PC-3 (cell line): Measurements from ENCODE around the gene KDM6A. TPM values are rescaled to one million over a fixed set of nuclear protein-coding genes. Genes with fewer than 3 reads are reported as not detected.
"Not testable (repeated sequence)": the region's sequence is repeated elsewhere in the genome, so short reads cannot be mapped to it uniquely, and the experiment has no call there.

ENCODE experiments used
- ATAC-seq: fragments of 200-7000 bp; cut with Tn5 transposase; 2 replicates; pipeline ENCODE4 v1.9.1; 2020; ENCODE audit warnings: mild to moderate bottlenecking, moderate library complexity
- BruUV-seq: library from RNA; stranded (reverse); fragments of 400-500 nt; replicated peaks from 2 replicates; lab custom pipeline; 2021; lab: Mats Ljungman, UMichigan
- CTCF ChIA-PET: fragments of 300-600 bp; sonication (Branson Sonifier 250); formaldehyde crosslinking; loops from one replicate; lab custom pipeline; 2022; ENCODE audit warnings: antibody characterized with exemption; lab: Charles Lee
- POLR2A ChIA-PET: fragments of 300-600 bp; sonication (Branson Sonifier 250); formaldehyde crosslinking; loops from one replicate; lab custom pipeline; 2022; ENCODE audit warnings: antibody characterized with exemption; ENCODE audit not compliant: unreplicated experiment; lab: Charles Lee
- DNase-seq: peaks from one replicate; pipeline ENCODE4 v3.0.0-alpha.2; 2015
- H2AFZ ChIP-seq: fragments of 300-600 bp; sonication (generic); 2 replicates; pipeline ENCODE4 v1.6.0; 2016; ENCODE audit warnings: antibody characterized with exemption, low read length
- H3F3A ChIP-seq: fragments of 300-600 bp; sonication (generic); one replicate; pipeline ENCODE4 v1.6.0; 2017; ENCODE audit warnings: antibody characterized with exemption, low read length, control low read depth, mild to moderate bottlenecking; ENCODE audit not compliant: unreplicated experiment
- H3K27ac ChIP-seq: fragments of 300-600 bp; sonication (generic); 2 replicates; pipeline ENCODE4 v1.5.1; 2016; ENCODE audit warnings: mild to moderate bottlenecking, low read length
- H3K27me3 ChIP-seq: fragments of 300-600 bp; sonication (generic); 2 replicates; pipeline ENCODE4 v1.6.1; 2016; ENCODE audit warnings: low read length, mixed read lengths
- H3K36me3 ChIP-seq: fragments of 300-600 bp; sonication (generic); 2 replicates; pipeline ENCODE4 v1.6.1; 2016; ENCODE audit warnings: low read depth, mixed run types, low read length, mixed read lengths
- H3K4me1 ChIP-seq: fragments of 300-600 bp; sonication (generic); 2 replicates; pipeline ENCODE4 v1.5.1; 2016; ENCODE audit warnings: low read length; ENCODE audit not compliant: insufficient read depth
- H3K4me2 ChIP-seq: fragments of 300-600 bp; sonication (generic); 2 replicates; pipeline ENCODE4 v1.6.0; 2016; ENCODE audit warnings: low read length
- H3K4me3 ChIP-seq: fragments of 300-600 bp; sonication (generic); 2 replicates; pipeline ENCODE4 v1.5.1; 2016; ENCODE audit warnings: mild to moderate bottlenecking, low read length, mixed read lengths
- H3K79me2 ChIP-seq: fragments of 300-600 bp; sonication (generic); 2 replicates; pipeline ENCODE4 v1.6.1; 2017; ENCODE audit warnings: low read length, mixed read lengths
- H3K9ac ChIP-seq: fragments of 300-600 bp; sonication (generic); 2 replicates; pipeline ENCODE4 v1.6.0; 2016; ENCODE audit warnings: mild to moderate bottlenecking, low read length
- H3K9me2 ChIP-seq: fragments of 300-600 bp; sonication (generic); replicated peaks from 2 replicates; pipeline ENCODE4 v1.6.1; 2016; ENCODE audit warnings: mixed run types, low read length, mixed read lengths
- H3K9me3 ChIP-seq: fragments of 300-600 bp; sonication (generic); 2 replicates; pipeline ENCODE4 v1.6.1; 2016; ENCODE audit warnings: low read length, mixed read lengths
- H4K20me1 ChIP-seq: fragments of 300-600 bp; sonication (generic); 2 replicates; pipeline ENCODE4 v1.6.1; 2016; ENCODE audit warnings: low read length, mixed read lengths
- EZH2 ChIP-seq: fragments of 300-600 bp; sonication (generic); IDR thresholded peaks from one replicate; pipeline ENCODE4 v1.6.1; 2017; ENCODE audit warnings: antibody characterized with exemption, mild to moderate bottlenecking, low read length; ENCODE audit not compliant: unreplicated experiment
- EZH2phosphoT487 ChIP-seq: fragments of 300-600 bp; sonication (generic); IDR thresholded peaks from 2 replicates; pipeline ENCODE4 v1.6.1; 2018; ENCODE audit warnings: mild to moderate bottlenecking, antibody characterized with exemption, low read length, borderline replicate concordance
- intact Hi-C: fragments of 100-400 bp; cut with micrococcal nuclease; formaldehyde crosslinking; loops from 2 replicates; pipeline ENCODE4 v1.9.0; 2023
- total RNA-seq: library from RNA; depleted of rRNA; stranded (reverse); fragments of >200 nt; gene quantifications from 2 replicates; pipeline ENCODE4 v1.2.3, GENCODE V29; 2014
- TF ChIP-seq, protein P1 (sequence below): fragments of 300-600 bp; sonication (generic); conservative IDR thresholded peaks from 2 replicates; pipeline ENCODE4 v1.5.1; 2017; ENCODE audit warnings: antibody characterized with exemption, low read depth, mild to moderate bottlenecking, low read length

Gene KDM6A
- total RNA-seq, 1 experiment from 2014 or later: 31.3 TPM

DNA sequence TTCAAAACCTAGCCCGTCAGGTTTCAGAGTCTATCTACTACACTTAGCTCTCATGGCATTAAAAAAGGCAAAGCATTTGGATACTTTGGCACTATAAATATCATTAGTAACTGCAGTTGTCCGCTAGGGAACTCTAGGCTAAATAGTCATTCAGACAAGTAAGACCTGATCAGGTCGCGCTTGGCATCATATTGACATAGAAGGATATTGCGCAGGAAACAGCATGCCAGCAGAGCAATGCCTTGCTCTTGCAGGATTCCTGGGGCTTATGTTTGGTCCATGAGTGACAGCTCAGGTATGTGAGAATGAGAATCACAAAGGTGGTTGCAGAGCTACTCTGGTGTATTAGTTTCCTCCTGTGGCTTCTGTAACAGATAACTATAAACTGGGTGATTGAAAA lies 62.7 kb downstream of the KDM6A start:
- ATAC-seq: no peak
- BruUV-seq: no TSS peak
- CTCF ChIA-PET: no interaction called here

DNA sequence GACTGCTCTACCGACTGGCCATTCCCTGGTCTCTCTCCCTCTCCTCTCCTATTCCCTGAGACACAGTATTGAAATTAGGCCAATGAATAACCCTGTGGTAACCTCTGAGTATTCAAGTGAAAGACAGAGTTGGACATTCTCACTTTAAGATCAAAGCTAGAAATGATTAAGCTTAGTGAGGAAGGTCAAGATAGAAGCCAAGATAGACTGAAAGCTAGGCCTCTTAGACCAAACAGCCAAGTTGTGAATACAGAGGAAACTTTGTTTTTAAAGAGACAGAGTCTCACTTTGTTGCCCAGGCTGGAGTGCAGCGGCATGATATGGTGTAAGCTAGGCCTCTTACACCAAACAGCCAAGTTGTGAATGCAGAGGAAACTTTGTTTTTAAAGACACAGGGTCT lies 64.6 kb downstream of the KDM6A start:
- Histone ChIP-seq H3K4me1 (peaks cover 18% of the 10 kb centered on the region), H3K79me2 (peaks cover 99% of the 10 kb centered on the region), H3K27me3 (no peaks in the 10 kb centered on the region), H3F3A (no peaks in the 10 kb centered on the region), H3K9me2 (no peaks in the 10 kb centered on the region), H3K9ac (no peak overlapping the region), H3K9me3 (no peaks in the 10 kb centered on the region), H3K4me2 (no peak overlapping the region), H2AFZ (no peak overlapping the region), H4K20me1 (peaks cover 41% of the 10 kb centered on the region; the same call in 1 of the 2 replicates), H3K36me3 (no peaks in the 10 kb centered on the region), H3K27ac (no peak overlapping the region), H3K4me3 (no peak overlapping the region)
- no peak for DNase-seq
- no peak for ATAC-seq
- no TSS peak for BruUV-seq
- ChIA-PET POLR2A (no interaction called here), CTCF (no interaction called here)
- intact Hi-C loops: no loop called here
- TF ChIP-seq, protein P1, sequence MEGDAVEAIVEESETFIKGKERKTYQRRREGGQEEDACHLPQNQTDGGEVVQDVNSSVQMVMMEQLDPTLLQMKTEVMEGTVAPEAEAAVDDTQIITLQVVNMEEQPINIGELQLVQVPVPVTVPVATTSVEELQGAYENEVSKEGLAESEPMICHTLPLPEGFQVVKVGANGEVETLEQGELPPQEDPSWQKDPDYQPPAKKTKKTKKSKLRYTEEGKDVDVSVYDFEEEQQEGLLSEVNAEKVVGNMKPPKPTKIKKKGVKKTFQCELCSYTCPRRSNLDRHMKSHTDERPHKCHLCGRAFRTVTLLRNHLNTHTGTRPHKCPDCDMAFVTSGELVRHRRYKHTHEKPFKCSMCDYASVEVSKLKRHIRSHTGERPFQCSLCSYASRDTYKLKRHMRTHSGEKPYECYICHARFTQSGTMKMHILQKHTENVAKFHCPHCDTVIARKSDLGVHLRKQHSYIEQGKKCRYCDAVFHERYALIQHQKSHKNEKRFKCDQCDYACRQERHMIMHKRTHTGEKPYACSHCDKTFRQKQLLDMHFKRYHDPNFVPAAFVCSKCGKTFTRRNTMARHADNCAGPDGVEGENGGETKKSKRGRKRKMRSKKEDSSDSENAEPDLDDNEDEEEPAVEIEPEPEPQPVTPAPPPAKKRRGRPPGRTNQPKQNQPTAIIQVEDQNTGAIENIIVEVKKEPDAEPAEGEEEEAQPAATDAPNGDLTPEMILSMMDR: no peak
- TF ChIP-seq EZH2phosphoT487 (no peak), EZH2 (no peak)

More for the DNA sequence above, 62.7 kb downstream of the KDM6A start:
- H3K9ac ChIP-seq: no peak overlapping the region
- H3F3A ChIP-seq: no peaks in the 10 kb centered on the region
- H3K4me2 ChIP-seq: no peak overlapping the region
- POLR2A ChIA-PET: no interaction called here
- TF ChIP-seq, protein P1: no peak
- TF ChIP-seq EZH2phosphoT487 (no peak), EZH2 (no peak)
- DNase-seq: peak; percentile 66
- no peaks in the 10 kb centered on the region for H3K9me3 ChIP-seq
- H3K27me3 ChIP-seq: no peaks in the 10 kb centered on the region
- no peak overlapping the region for H2AFZ ChIP-seq
- no peaks in the 10 kb centered on the region for H3K36me3 ChIP-seq
- no peaks in the 10 kb centered on the region for H3K9me2 ChIP-seq
- intact Hi-C loops: no loop called here
- peaks cover 18% of the 10 kb centered on the region for H3K4me1 ChIP-seq
- H3K4me3 ChIP-seq: no peak overlapping the region
- no peak overlapping the region for H3K27ac ChIP-seq
- H4K20me1 ChIP-seq: peaks cover 47% of the 10 kb centered on the region; the same call in 1 of the 2 replicates
- peaks cover 100% of the 10 kb centered on the region for H3K79me2 ChIP-seq

DNA sequence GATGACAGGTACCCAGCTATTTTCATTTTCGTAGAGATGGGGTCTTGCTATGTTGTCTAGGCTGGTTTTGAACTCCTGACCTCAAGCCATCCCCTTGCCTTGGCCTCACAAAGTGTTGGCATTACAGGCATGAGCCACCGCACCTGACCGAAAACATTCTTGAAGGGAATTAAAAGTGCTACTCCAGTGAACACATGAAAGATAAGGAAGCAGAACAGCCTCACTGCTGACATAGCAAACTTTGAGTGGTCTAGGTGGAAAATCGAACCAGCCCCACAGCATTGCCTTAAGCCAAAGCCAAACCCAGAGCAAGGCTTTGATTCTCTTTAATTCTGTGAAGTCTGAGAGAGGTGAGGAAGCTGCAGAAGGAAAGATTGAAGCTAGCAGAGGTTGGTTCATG lies 65.1 kb downstream of the KDM6A start:
- TF ChIP-seq, protein P1: no peak
- TF ChIP-seq EZH2 (no peak), EZH2phosphoT487 (no peak)
- H4K20me1 ChIP-seq: peaks cover 42% of the 10 kb centered on the region
- H2AFZ ChIP-seq: no peak overlapping the region
- no peak for DNase-seq
- no peak overlapping the region for H3K4me3 ChIP-seq
- H3K27me3 ChIP-seq: no peaks in the 10 kb centered on the region
- ATAC-seq: no peak
- no peaks in the 10 kb centered on the region for H3K9me2 ChIP-seq
- no peak overlapping the region for H3K27ac ChIP-seq
- CTCF ChIA-PET: no interaction called here
- H3K9ac ChIP-seq: no peak overlapping the region
- peaks cover 99% of the 10 kb centered on the region for H3K79me2 ChIP-seq
- H3K36me3 ChIP-seq: no peaks in the 10 kb centered on the region
- H3K4me1 ChIP-seq: peaks cover 23% of the 10 kb centered on the region
- intact Hi-C loops: no loop called here
- no peaks in the 10 kb centered on the region for H3K9me3 ChIP-seq
- POLR2A ChIA-PET: no interaction called here
- H3F3A ChIP-seq: no peaks in the 10 kb centered on the region
- no peak overlapping the region for H3K4me2 ChIP-seq
- BruUV-seq: no TSS peak

DNA sequence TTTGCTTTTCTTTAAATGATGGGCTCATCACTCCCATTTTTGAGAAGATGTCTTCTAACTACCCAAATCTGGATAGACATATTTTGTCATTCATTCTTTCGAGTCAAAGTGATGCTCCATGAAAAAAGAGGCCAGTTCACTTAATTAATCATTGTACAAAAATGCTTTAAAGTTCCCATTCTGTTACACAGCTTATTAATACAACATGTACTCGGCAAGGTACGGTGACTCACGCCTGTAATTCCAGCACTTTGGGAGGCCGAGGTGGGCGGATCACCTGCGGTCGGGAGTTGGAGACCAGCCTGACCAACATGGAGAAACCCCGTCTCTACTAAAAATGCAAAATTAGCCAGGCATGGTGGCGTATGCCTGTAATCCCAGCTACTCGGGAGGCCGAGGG lies 67.6 kb downstream of the KDM6A start:
- intact Hi-C loops: loop anchor here (5.0 to 10.0 kb wide), 3 partner anchors 68 to 396 kb away; partner anchors contain the start of genes FUNDC1 and KDM6A
- H3F3A ChIP-seq, H3K27me3 ChIP-seq, CTCF ChIA-PET, H3K27ac ChIP-seq, H3K36me3 ChIP-seq, H2AFZ ChIP-seq, POLR2A ChIA-PET, H3K4me3 ChIP-seq, H3K9me3 ChIP-seq, H3K9me2 ChIP-seq, H3K9ac ChIP-seq, BruUV-seq: not testable (repeated sequence)
- DNase-seq: peak; percentile 58
- Histone ChIP-seq H3K79me2 (peaks cover 99% of the 10 kb centered on the region), H3K4me1 (peaks cover 26% of the 10 kb centered on the region), H4K20me1 (peaks cover 33% of the 10 kb centered on the region), H3K4me2 (peak overlapping the region; percentile 46)
- ATAC-seq: 0 out of 2 replicates have a peak, but pooled peaks have one; percentile 21
